ENCODE measurements around the gene PTPRN2. TPM values are rescaled to one million over a fixed set of nuclear protein-coding genes. Genes with fewer than 3 reads are reported as not detected.

PTPRN2 gene
- total and polyA plus RNA-seq, 2 of the 8 experiments (the other 6 are each of a cell fraction or from before 2014, with no cell fraction given), result 2.6 to 4.5 TPM

DNA sequence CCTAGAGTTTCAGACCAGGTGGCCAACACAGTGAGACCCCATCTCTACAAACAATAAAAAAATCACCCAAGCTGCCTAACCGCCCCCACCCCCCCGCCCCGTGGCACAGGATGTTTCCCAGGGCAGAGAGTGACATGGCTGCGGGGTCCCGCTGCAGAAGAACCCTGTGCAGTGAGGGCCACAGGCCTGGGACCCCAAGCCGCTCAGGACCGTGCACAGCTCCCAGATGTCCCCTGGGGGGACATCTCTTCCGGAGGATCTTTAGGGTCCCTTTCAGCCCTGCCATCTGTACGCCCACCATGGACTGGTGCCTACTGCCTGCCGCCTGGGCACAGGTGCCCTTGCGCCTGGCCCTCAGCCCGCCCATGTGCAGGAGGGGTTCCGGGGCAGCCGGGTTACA is 877.2 kb downstream of the PTPRN2 start:
- Histone ChIP-seq H3K56ac (replicated peaks; ENCODE audit: insufficient read length, low read depth, low read length) (no peak overlapping the region), H4K5ac (ENCODE audit: insufficient read length, low read depth, low read length) (no peak overlapping the region), H3K79me2 (ENCODE audit: control insufficient read depth in 1 of 2, insufficient read depth in 2 of 2, low read length in 2 of 2) (no peaks in the 10 kb centered on the region), H4K8ac (ENCODE audit: extremely low read depth, insufficient read depth, low read length) (no peak overlapping the region), H2BK12ac (ENCODE audit: low read depth, low read length) (no peak overlapping the region), H3K23me2 (ENCODE audit: low read depth, low read length) (no peaks in the 10 kb centered on the region), H3K4ac (replicated peaks; ENCODE audit: insufficient read length, low read depth, low read length) (no peak overlapping the region), H2AFZ (ENCODE audit: low read length) (no peak overlapping the region), H3K23ac (ENCODE audit: insufficient read length) (no peak overlapping the region), H3K18ac (ENCODE audit: extremely low read depth, low read length) (no peak overlapping the region), H4K20me1 (replicated peaks in 1 of 2; ENCODE audit: control insufficient read depth in 1 of 2, insufficient read depth in 2 of 2, low read length in 2 of 2) (peaks cover 0 to 3% of the 10 kb centered on the region in 2 experiments), H4K91ac (replicated peaks; ENCODE audit: insufficient read length, low read length) (no peak overlapping the region), H3K4me1 (replicated peaks in 1 of 4; ENCODE audit: control insufficient read depth in 3 of 4, insufficient read depth in 4 of 4, low read length in 3 of 4) (no peaks in the 10 kb centered on the region; a peak in 1 of 7 replicates), H3K36me3 (ENCODE audit: control insufficient read depth in 2 of 4, insufficient read depth in 4 of 4, low read length in 3 of 4) (no peaks in the 10 kb centered on the region), H2BK5ac (ENCODE audit: low read depth, low read length) (no peak overlapping the region), H3K27ac (ENCODE audit: low read depth, low read length) (no peak overlapping the region), H3K9me3 (ENCODE audit: insufficient read depth in 2 of 2, low read depth in 1 of 2, low read length in 1 of 2) (no peaks in the 10 kb centered on the region), H2BK120ac (replicated peaks; ENCODE audit: low read depth, low read length) (no peak overlapping the region), H3K9ac (replicated peaks in 1 of 4; ENCODE audit: extremely low read depth in 1 of 4, low read depth in 3 of 4, low read length in 3 of 4) (no peak overlapping the region), H2AK5ac (ENCODE audit: low read depth, low read length) (no peak overlapping the region), H3K4me2 (ENCODE audit: insufficient read depth in 1 of 2, low read depth in 2 of 2, low read length in 2 of 2) (no peak overlapping the region), H2BK15ac (ENCODE audit: low read length) (no peak overlapping the region), H3K14ac (ENCODE audit: insufficient read length) (no peak overlapping the region), H3K79me1 (ENCODE audit: low read depth, low read length) (no peaks in the 10 kb centered on the region), H2BK20ac (ENCODE audit: low read length) (no peak overlapping the region), H3K4me3 (ENCODE audit: extremely low read depth in 1 of 4, insufficient read depth in 2 of 4, low read depth in 3 of 4, low read length in 4 of 4) (no peak overlapping the region), H3K27me3 (replicated peaks in 1 of 4; ENCODE audit: control insufficient read depth in 3 of 4, extremely low read depth in 1 of 4, insufficient read depth in 3 of 4, low read length in 3 of 4) (peaks cover 0 to 2% (median 0%) of the 10 kb centered on the region in 4 experiments; a peak in 3 of 7 replicates)
- FAIRE-seq (no peak), DNase-seq (ENCODE audit: low read depth in 1 of 2, low spot score in 2 of 2) (no peak)
- ChIA-PET POLR2A (ENCODE audit: partially characterized antibody) (no interaction called here), CTCF (ENCODE audit: partially characterized antibody) (interaction anchor here (2.3 kb wide), 1 partner anchor 9 kb away, joined by 12 read pairs; no protein-coding TSS in a partner anchor)
- TF ChIP-seq TEAD4 (IDR thresholded peaks at IDR 0.05; ENCODE audit: low read depth, low read length), result no peak
- no peak for TF ChIP-seq GABPA (IDR thresholded peaks at IDR 0.05; ENCODE audit: borderline replicate concordance, insufficient read depth, low read length)
- WGBS, 2 experiments (ENCODE audit: extremely low coverage in 1 of 2, insufficient coverage in 1 of 2, insufficient read length in 1 of 2, insufficient replicate concordance in 2 of 2, low coverage in 1 of 2, low lambda C conversion rate in 2 of 2, missing lambda C conversion rate in 1 of 2), result 96% methylated on average over 11 of the region's 14 CpGs; no CpG with 5 or more reads in 1 of the 2 experiments

All from H1 (cell line).